ENCODE measurements around the gene ZNF202.
"Not testable (repeated sequence)": the region's sequence is repeated elsewhere in the genome, so short reads cannot be mapped to it uniquely, and the experiment has no call there.

The ZNF202 gene

DNA sequence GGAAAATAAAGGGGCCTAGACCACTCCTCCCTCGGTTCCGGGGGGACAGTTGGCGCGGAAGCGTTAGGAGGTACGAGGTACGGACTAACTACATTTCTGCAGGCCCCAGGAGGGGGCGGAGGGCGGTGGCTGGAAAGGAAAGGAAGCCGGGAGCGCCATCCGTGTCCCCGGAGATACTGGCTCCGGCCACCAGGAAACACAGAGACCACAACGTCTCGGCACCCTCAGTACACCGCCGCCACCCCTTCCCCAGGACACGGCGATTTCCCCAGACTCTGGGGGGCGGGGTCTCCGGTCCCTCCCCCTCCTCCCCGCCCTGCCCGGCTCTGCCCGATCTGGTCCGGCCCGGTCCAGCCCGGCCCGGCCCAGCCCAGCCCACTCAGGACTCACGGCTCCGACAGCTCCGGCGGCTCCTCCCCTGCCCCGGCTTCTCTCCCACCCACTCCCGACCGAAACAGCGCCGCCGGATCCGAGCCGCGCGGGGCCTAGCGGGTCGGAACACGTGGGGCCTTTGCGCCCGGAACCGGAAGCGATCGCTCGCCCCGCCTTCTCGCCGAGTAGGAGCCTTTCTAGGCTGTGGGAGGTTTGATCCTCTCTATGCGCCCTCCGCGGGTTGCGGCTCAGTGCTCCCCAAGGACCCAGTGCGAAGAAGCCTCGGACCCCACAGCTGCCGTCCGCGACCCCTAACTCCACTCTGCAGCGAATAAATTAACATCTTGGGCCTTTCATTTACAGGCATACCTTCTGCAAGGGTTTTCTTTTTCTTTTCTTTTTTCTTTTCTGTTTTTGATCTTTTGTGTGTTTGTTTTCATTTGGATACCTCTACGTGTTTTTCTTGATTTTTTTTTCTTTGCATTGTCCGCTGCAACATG is at the start of gene ZNF202:
TSS of gene ZNF202 (minus strand) at position 502 of the 872 bp plus-strand sequence. CDS start 10,772 bp downstream, outside the sequence.
- peak; percentile 86 for DNase-seq (ENCODE audit: low spot score)

DNA sequence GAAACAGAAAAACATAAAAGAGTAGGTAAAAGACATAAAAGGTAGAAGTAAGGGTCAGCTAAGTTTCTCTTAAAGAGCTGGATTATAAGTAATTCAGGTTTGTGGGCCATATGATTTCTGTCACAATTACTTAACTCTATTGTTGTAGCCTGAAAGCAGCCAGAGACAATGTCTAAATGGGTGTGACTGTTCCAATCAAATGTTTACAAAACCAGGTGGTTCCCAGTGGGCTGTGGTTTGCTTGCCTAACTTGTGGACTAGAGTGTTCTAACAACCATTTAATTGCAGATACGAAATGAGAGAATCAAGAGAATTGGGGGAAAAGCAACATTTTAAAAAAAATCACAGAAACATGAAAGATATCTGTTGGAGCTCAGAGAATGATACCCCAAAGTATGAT is 42.1 kb upstream of the ZNF202 start:
- DNase-seq (ENCODE audit: low spot score), result no peak

DNA sequence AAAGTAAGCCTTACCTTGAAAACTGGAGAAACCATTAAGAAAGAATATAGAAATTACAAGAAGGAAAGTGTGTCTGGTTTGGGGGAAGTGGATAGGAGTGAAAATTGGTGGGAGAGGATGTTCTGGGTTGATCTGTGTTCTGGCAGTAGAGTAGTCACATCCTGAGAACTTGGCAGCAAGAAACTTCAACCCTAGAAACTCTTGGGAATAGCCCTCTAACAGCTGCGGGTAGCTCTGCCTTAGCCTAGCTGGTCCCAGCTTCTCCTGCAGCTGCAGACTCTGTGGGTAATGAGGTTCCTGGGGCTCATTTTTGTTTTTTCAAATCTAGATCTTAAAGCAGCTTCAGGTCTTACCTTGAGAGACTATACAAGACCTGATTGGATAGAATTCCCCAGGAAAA is 37.1 kb upstream of the ZNF202 start:
- no peak for DNase-seq (ENCODE audit: low spot score)

DNA sequence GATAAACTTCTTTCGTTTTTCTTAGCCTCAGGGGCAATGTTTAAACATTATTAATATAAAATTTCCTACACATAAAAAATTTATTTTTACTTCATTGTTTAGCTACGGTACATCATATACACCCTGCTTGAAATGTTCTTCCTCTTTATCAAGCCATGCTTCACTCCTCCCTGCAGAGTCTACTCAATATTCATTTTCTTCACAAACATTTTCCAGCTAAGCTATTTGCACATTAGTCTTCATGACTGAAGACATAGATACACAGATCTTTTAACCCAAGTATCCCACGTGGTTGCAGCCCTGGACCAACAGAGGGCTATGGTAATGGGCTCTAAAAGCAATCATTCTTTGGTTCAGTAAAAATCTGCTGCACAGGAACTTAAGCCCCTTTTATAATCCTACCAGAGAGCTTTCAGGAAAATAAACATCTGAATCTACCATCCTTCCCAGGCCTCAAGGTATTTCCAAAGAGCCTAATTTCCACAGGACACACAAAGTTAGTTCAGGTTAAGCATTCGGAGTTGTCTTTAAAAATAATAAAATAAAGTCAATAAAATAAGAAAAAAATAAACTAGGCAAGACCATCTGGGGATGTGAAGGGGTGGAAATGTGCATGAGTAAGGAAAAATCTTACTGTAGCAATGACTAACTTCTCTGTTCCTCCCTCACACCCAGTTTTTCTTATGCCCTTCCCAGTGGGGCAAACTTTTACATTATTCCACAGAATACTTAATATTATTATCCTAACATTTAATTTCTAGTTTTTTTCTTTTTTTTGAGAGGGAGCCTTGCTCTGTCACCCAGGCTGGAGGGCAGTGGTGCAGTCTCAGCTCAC is 34.5 kb upstream of the ZNF202 start:
- no peak for DNase-seq (ENCODE audit: low spot score)

DNA sequence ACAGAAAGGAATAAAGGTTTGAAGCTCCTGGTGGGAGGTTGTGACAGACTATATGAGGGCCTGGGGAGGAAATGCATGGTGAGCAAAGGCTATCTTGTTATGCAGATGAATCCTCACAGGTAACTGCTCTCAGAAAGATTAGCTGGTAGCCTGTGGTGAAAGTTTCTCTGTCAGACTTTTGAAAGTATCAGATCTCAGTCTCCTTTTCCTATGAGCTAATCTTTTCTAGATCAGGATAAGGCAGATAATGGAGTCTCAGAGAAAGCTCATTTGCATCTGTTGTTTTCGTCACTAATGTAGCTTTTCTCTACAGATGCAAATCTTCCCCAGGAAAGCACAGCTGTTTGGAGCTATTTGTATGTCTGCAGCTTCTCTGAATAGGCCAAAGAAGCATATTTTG is 33.8 kb upstream of the ZNF202 start:
- DNase-seq (ENCODE audit: low spot score), result no peak

DNA sequence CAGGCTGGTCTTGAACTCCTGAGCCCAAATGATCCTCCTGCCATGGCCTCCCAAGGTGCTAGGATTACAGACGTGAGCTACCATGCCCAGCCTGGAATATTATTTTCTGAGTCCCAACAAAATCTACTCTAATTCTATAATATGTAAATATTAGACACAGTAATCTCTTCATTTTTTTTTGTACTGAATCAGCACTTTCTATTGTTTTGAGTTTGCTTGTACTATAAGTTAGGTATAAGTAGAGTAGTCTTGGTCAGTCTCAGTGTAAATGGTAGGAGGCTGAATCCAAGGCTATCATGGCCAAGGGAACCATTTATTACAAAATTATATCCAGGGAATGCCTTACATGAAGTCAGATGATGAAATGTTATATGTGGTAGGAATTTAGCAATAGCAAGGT is 32.5 kb upstream of the ZNF202 start:
- DNase-seq (ENCODE audit: low spot score), result no peak

DNA sequence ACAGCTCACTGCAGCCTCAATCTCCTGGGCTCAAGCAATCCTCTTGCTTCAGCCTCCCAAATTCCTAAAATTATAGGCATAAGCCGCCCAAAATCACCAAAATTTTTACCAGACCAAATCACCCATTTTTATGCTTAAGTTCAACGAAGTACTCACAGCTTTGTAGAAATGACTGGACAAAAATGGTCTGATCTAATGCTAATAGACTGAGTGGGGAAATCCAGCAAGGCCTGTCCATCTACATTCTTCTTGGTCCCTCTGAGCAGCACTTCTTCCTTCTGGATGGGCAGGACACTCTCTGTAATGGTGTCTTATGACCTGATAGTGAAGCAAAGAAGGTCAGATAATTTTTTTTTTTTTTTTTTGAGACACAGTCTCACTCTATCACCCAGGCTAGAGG is 31.6 kb upstream of the ZNF202 start:
- DNase-seq (ENCODE audit: low spot score), result no peak

DNA sequence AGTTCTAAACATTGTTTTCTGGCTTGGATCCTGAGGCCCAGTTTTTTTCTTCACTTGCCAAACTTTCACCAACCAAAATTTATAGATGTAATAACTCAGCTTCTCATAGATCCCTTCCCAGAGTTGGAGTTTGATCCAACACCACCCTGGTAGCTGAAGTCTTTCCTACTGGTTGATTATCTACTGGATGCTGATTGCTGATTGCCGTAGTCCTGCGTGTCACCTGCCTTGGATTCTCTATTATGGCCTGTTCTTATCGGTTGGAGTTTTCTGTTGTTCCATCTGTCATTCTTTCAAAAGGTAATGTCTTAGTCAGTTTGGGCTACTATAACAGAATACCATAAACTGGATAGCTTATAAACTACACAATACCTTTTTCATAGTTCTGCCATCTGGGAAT is 30.2 kb upstream of the ZNF202 start:
- DNase-seq (ENCODE audit: low spot score), result no peak

DNA sequence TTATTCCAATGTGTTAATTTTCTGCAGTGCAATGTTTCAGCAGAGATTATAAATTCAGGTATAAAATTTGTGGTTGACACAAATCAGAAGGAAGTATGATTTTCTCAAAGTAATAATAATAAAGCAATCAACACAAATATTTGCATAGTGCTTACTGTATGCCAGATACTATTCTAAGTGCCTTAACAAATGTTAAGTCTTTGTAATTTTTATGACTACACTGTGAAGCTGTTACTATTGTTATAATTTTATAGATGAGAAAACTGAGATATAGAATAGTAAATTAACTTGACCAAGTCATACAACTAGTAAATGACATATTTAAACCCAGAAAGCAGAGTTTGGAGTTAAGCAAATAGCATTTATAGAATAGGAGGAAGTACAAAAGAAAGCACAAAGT is 29.3 kb upstream of the ZNF202 start:
- DNase-seq (ENCODE audit: low spot score), result no peak

DNA sequence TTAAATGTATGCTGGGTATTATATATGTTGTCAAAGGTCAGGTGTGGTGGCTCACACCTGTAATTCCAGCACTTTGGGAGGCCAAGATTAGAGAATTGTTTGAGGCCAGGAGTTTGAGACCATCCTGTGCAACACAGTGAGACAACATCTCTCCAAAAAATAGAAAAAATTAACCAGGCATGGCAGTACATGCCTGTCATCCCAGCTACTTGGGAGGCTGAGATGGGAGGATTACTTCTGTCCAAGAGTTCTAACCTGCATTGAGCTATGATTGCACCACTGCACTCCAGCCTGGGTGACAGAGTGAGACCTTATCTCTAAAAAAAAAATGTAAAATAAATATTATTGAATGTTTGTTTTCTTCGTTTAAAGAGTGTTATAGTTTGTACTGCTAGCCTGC is 24.1 kb upstream of the ZNF202 start:
- no peak for DNase-seq (ENCODE audit: low spot score)

DNA sequence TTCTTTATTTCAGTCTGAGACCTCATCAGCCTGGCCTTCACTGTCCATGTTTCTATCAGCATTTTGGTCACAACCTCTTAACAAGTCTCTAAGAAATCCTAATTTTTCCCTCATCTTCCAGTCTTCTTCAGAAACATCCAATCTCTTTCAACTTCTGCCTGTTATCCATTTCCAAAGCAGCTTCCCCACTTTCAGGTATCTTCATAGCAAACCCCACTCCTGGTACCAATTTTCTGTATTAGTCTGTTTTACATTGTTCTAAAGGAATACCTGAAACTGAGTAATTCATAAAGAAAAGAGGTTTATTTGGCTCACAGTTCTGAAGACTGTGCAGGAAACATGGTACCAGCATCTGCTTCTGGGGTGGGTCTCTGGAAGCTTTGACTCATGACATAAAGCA is 21.0 kb upstream of the ZNF202 start:
- no peak for DNase-seq (ENCODE audit: low spot score)

DNA sequence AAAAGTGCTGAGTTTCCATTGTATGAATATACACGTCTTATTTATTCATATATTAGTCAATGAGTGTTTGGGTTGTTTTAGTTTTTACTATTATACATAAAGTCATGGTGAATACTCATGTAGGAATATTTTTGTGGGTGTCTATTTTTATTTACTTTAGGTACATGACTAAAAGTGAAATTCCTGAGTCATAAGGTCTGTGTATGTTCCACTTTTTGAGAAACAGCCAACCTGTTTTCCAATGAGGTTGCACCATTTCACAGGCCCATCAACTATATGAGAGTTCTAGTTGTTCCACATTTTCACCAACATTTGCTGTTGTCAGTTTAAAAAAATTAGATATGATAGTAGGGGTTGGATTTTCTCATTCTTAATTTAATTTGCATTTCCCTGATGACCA is 19.4 kb upstream of the ZNF202 start:
- DNase-seq (ENCODE audit: low spot score), result no peak

DNA sequence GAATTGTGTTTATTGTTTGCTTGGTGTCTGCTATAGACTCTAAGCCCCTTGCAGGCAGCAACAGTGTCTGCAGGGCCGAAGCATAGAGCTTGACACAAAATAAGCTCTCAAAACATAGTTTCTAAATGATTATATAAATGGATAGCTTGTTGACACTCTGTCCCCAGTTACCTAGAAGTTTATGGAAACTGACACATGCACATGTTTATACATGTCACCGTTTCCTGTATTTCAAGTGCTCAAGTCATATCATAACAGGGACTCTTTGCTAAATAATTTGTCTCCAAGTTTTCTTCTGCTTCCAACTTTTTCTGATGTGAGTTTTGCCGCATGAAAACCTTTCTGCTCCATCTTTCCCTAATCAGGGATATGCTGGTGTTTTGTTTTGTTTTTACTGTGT is 16.5 kb upstream of the ZNF202 start:
- no peak for DNase-seq (ENCODE audit: low spot score)

DNA sequence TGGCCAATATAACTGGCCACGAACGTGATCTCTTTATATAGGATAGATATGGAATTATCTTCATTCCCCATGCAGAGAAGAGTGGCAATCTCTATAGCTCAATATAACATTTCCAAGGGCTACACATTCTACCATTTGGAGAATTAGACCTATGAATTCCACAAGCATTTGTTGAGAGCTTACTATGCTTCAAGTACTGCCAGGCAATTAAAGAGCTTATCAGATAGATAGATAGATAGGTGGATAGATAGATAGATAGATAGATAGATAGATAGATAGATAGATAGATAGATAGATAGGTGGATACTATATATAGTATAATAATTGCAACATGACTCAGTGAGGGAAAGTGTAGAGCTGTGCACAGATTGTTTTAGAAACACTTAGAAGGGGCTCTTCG is 14.4 kb upstream of the ZNF202 start:
- DNase-seq (ENCODE audit: low spot score), result no peak

DNA sequence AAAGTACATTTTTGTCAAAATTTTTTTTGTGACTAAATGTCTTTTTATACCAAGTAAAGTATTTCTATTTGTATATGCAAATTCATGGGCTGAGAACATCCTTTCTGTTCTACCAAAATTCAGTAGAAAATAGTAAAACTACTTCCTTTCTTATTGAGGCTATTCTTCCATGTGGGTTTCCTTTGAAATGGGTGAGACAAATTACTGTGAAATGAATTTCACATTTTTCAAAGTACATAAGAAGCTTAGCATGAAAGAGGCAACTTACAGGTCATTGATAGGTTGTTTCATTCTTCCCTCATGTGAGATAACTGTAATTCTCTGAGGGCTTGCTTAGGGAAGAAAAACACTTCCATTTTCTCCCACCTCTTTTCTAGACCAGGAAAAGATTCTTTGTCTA is 13.9 kb upstream of the ZNF202 start:
- DNase-seq (ENCODE audit: low spot score), result no peak

DNA sequence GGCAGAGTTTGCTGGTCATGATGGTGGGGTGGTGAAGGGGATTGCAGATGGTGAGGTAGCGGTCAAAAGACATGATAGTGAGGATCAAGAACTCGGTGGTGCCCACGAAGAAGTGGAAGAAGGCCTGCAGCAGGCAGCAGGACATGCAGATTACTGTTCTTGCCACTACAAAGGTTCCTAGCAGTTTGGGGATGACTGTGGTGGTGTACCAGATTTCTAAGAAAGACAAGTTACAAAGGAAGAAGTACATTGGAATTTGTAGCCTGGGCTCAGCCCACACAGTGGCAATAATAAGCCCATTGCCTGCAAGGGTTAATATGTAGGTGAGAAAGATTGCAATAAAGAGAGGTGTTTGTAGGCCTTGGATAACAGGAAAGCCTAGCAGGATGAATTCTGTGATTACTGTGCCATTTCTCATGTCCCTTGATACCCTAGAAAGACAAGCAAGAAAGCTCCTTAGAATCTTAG is 12.7 kb upstream of the ZNF202 start, which contains the start of gene OR6X1:
TSS of gene OR6X1 (minus strand) at position 418 of the 468 bp plus-strand sequence. CDS start at position 418, 0 bp downstream.
- no peak for DNase-seq (ENCODE audit: low spot score)

DNA sequence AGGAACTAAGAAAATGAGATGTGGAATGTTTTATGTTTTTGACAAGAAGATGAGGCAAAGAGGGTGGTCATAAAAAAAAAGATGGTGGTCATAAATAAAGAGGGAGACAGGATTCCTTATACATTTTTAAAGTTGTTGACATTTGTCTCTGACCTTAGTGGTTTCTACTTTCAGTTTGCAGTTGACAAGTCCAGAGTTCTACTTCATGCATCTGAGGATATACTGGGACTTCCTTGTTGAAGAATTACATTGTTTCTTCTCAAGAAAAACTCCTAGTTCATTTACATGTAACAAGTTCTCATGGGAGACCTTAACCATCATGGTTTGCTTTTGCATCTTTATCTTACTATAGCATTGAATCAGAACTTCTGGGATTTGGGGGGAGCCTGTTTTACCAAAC is 11.7 kb upstream of the ZNF202 start:
- DNase-seq (ENCODE audit: low spot score), result no peak

DNA sequence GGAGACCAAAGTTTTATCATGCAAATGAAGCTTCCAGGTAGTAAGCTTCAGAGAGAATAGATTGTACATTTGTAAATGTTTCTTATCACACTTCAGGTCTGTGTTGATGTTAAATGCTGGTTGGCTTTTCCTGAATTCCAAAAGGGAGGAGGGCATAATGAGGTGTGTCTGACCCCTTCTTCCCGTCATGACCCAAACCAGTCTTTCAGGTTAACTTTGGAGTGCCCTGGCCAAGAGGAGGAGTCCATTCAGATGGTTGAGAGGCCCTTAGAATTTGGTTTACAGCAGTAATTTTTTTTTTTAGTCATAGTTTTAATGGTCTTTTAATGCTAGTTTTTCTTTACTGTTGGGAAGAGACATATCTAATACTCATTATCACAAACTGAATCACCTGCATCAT is 10.3 kb upstream of the ZNF202 start:
- no peak for DNase-seq (ENCODE audit: low spot score)

DNA sequence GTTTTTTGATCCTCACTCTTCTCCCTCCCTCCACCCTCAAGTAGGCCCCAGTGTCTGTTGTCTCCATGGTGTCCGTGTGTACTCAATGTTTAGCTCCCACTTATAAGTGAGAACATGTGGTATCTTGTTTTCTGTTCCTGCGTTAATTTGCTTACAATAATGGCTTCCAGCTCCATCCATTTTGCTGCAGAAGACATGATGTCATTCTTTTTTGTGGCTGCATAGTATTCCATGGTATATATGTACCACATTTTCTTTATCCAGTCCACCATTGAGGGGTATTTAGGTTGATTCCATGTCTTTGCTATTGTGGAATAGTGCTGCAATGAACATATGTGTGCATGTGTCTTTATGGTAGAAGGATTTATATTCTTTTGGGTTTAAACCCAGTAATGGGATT is 6.9 kb upstream of the ZNF202 start:
- not testable (repeated sequence) for DNase-seq (ENCODE audit: low spot score)

DNA sequence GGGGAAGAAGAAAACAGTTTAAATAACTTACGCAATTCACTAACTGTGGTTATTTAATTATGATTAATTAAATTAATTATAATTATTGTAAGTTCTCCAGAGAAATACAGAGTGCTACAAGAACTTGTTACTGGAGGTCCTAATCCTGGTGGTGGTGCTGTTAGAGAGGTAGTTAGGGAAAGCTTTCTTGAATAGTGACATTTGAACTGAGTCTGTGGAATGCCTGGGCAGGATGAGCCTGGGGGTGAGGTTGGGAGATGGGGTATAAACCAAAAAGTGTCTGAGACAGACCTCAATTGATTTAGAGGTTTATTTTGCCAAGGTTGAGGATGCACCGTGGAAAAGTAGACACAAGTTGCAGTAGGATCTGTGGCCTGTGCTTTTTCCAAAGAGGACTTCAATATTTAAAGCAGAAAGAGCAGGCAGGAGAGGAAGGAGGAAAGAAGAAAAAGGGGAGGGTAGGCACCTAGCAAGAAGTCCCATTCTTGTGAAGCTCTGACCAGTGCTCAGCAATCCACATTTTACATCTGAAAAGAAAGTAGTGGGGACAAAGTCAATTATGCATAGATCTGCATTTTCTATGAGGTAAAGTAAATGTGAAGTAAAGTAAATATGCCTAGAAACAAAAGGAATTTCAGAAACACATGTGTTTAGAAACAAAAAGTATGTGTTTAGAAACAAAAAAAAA is 4.4 kb upstream of the ZNF202 start:
- DNase-seq (ENCODE audit: low spot score), result no peak

DNA sequence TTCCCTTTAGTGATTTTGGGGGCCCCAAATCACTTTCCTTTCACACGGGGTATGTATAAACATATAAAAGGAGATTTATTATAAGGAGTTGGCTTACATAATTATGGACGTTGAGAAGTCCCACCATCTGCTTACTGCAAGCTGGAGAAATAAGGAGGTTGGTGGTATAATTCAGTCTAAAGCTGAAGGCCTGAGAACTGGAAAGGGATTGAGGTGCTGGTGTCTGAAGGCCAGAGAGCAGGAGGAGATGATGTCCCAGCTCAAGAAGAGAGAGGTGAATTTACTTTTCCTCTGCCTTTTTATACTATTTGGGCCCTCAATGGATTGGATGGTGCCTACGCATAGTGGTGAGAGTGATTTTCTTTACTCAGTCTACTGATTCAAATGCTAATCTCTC is 1.3 kb upstream of the ZNF202 start:
- no peak for DNase-seq (ENCODE audit: low spot score)

DNA sequence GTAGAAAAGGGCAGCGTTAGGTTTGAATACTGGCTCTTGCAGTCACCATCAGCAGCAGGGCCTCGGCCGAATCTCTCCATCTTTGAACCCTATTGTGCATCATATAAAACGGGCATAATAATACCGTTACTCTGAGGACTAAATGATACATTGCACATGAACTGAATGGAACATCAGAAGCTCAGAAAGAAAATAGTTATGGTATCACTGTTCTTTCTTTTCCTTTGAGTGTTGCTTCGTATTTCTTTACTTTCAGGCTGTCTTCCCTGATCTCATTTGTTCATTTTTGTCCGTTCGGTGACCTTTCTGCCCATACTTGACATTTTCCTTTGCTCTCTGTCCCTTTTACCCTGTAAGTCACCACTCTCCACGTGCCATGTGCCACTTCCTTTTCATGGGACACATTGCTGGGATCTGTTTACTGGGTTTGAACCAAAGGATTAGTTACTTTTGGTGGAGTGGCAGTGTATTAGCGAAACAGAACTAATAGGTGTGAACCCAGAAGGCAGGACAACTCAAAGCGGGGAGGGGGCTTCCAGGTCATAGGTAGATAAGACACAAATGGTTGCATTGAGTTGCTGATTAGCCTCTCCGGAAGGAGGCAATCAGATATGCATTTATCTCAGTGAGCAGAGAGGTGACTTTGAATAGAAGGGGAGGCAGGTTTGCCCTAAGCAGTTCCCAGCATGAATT is 717 bp upstream of the ZNF202 start:
- DNase-seq (ENCODE audit: low spot score), result peak; percentile 4
